Ishikawa (cell line): ENCODE results near the gene GDI2.

Experiments used
- CREB1 ChIP-seq: IDR thresholded peaks from 2 replicates; pipeline ENCODE4 v1.6.1; 2012; ENCODE audit warnings: low read depth
- EP300 ChIP-seq: IDR thresholded peaks from 2 replicates; pipeline ENCODE4 v1.6.1; 2012; ENCODE audit warnings: borderline replicate concordance
- RAD21 ChIP-seq: IDR thresholded peaks from 2 replicates; pipeline ENCODE4 v1.6.1; 2012; ENCODE audit warnings: low read depth
- TAF1 ChIP-seq: IDR thresholded peaks from 2 replicates; pipeline ENCODE4 v1.6.1; 2012; ENCODE audit warnings: low read depth, mild to moderate bottlenecking
- YY1 ChIP-seq: IDR thresholded peaks from 2 replicates; pipeline ENCODE4 v1.6.1; 2012; ENCODE audit warnings: low read depth

DNA sequence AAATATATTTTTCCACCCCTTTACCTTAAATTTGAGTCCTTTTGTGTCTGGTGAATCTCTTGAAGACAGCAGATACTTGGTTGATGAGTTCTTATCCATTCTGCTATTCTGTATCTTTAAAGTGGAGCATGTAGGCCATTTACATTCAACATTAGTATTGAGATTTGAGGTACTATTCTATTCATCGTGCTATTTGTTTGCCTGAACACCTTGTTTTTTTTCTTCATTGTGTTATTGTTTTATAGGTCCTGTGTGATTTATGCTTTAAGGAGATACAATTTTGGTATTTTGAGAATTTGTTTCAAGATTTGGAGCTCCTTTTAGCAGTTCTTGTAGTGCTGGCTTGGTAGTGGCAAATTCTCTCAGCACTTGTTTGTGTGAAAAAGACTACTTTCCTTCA lies 29.9 kb downstream of the GDI2 start:
- TF ChIP-seq EP300 (no peak), YY1 (no peak), CREB1 (no peak), RAD21 (no peak), TAF1 (no peak)
